NCI-H1694 treated with DMSO at 0.1 percent for 48 hours (cell line): ENCODE measurements around the gene PTPRO.
"Not testable (repeated sequence)": the region's sequence is repeated elsewhere in the genome, so short reads cannot be mapped to it uniquely, and the experiment has no call there.

Source experiments
- DNase-seq: peaks from one replicate; lab custom pipeline; 2025; lab: John Stamatoyannopoulos, UW

The PTPRO gene

DNA sequence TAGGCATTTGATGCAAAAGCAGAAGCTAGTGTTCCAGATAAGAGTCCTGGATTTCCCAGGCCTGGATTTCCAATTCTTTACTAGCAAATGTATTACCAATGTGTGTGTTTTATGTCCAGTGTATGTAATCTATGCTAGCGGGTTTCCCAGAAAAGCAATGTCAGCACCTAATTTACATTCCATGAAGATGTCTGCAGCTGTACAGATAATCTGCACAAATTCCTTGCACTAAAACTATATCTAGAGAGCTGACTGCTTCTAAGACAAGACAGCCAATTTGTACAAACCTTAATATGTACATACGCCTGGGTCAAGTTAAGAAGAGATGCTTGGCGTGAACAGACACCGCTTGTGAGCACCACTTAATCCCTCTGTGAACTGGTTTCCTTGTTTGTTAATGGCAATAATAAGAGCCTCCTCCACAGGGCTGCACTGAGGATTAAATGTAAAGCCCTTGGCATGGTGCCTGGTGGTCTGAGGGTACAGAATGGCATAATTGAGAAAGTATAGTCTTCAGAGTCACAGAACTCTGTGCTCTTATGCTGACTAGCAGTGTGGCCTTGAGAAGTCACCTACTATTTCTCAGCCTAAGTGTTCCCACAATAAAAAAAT lies 281.3 kb downstream of the PTPRO start:
- no peak for DNase-seq

GRCh38 chr12:15605881-15606590 lies 283.7 kb downstream of the PTPRO start:
- no peak for DNase-seq

DNA sequence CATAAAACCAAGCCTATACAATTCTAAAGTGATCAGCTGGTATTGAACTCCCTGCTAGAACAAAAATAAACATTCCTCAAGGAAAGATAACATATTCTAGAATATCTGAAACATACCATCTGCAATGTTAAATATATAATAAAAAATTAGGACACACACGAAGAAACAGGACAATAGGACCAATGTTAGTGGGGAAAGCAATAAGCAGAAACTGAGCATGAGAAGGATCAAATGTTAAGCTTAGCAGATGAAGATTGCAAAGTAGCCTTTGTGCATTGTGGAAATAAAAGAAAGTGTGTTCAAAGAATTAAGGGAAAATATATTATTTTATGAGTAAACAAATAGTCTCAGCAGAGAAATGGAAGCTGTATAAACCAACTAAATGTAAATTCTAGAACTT lies 286.1 kb downstream of the PTPRO start:
- DNase-seq = no peak

GRCh38 chr12:15608941-15609340 lies 286.6 kb downstream of the PTPRO start:
- DNase-seq = no peak

GRCh38 chr12:15613981-15614380 lies 291.7 kb downstream of the PTPRO start:
- no peak for DNase-seq

GRCh38 chr12:15616495-15616894 lies 294.2 kb downstream of the PTPRO start:
- DNase-seq = not testable (repeated sequence)

GRCh38 chr12:15620741-15621539 lies 298.6 kb downstream of the PTPRO start:
- DNase-seq = no peak

- no peak for DNase-seq
Measured at GRCh38 chr12:15625075-15625474, 302.8 kb downstream of the PTPRO start.

- DNase-seq = no peak
Measured at GRCh38 chr12:15627995-15628945, 306.0 kb downstream of the PTPRO start.

GRCh38 chr12:15629108-15629507 lies 306.8 kb downstream of the PTPRO start:
- no peak for DNase-seq

DNA sequence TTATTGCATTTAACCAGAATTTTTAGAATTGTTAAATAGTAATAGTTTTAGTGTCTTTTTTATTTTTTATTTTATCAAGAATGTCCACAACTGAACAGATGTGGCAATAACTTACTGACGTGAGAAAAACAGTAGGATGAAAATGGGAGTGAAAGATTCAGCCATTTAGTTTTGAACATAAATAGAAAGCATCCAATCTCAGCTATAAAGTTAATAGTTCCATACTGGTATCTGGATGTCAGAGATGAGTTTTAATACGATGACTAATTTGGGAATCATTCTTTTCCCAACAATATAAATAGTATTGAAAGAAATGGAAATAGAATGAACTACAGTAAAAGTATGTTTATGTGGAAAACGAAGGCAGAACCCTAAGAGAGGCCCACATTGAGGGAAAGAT lies 307.5 kb downstream of the PTPRO start:
- no peak for DNase-seq

DNA sequence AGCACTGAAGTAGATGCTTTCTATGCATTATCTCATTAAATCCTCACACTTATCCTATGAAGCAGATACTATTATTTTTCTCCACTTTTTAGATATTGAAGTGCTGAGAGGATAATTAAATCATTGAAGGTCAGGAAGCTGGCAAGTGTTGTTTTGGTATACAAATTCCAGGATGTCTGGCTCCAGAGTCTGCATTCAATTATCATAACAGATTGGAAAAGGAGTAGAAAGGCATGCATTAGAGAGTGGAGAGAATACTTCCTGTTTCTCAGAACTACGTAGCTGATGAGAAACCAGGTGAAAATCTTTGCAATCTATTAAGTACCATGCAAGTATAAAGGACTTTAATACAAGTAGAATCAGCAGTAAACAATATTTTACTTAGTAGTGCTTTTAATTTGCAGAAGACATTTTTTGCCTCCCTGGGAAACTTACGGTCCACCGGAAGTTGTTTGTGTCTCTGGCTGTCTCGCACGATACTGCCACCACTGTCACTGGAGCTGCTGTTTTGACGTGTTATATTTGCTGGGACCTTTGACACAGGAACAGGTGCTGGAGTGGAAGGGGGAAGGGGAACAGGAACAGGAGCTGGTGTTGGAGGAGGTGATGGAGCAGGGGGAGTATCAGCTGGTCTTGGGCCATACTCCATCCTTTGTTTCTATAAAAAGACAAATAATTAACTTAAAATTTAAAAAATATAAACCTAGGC lies 308.9 kb downstream of the PTPRO start:
- DNase-seq = no peak

- no peak for DNase-seq
Measured at GRCh38 chr12:15632708-15633107, 310.4 kb downstream of the PTPRO start.

- no peak for DNase-seq
Measured at GRCh38 chr12:15633201-15633600, 310.9 kb downstream of the PTPRO start.

- DNase-seq = no peak
Measured at GRCh38 chr12:15634010-15634683, 311.8 kb downstream of the PTPRO start.

DNA sequence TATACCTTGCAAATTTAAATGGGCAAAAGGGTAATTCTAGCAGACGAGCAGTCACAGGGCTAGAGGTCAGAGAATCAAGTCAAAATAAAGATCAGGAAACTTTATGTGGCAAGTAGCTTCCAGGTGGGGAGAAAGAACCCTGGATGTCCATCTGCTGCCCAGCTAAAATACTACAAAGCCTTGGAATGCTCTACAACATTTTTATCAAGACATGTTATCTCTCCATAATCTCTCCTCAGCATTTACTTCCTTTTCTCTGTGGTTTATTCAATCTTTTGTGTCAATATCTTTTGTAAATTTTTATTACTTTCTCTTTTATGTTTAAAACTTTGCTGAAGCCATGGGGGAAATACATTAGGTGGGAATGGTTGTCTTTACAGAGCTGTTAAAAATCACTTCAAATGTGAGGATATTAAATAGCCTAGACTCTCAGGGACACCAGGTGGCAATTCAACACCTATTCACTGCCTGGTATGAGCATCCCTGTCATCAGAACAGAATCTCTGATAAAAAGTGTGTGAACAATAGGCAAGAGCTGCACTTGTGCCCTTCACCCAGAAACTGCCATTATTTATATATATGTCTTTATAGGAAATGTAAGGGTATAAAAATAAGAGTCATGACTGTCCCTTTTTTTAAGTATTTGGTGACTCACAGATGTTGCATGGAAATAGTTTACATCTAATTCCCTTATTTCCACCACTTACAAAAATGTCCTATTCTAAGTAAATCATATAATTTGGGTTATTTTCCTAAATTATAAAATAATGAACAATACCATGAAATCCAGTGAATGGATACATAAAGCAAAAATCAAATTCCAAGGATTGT lies 314.0 kb downstream of the PTPRO start:
- DNase-seq = no peak

DNA sequence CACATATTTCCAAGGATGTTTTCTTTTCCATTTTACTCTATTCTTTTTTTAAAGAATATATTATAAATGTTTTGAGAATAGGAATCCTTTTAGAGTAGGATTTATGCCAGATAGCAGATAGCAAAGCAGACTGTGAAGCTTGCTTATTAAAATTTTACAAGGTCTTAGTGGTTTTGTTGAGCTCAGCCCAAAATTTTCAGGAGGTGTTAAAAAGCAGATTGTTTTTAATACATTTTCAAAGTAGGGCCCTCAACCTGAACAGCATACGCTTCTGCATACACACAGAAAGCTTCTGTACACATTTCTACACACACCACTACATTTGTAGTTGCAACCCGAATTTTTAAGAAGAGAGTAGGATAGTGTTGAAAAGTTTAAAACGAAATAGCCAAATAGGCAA lies 315.9 kb downstream of the PTPRO start:
- DNase-seq = no peak

DNA sequence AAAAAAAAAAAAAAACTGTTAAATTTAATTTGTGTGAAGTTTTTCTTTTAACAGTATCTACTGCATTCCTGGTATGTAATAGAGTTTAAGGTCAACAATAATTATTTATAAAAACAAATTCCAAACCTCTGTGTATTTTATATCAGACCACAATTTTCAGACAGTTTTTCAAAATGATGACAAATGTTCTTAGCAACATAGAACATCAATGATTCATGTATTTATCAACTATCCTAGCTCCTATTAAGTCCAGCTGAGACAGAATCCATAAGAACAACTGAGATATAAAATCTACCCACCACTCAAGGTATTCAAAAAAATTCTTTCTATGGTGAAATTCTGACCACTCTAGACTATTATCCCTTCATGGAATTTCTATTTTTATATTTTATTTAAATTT lies 322.4 kb downstream of the PTPRO start:
- no peak for DNase-seq

DNA sequence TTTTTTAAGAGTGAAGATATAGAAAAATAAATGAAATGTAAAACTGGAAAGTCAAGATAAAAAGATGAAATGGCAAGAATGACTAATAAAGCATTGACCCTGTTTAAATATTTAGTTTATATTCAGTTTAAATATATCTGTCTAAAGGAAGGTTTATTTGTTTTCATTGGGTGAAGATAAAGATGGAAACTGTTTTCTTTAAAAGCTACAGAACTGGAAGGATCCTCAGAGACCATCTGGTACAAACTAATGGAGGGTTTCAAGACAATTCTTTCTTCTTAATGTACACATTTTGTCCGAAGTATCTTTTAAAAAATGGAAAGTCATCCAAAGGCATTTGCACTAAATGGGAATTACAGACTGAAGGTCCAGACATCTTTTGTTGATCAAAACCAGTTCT lies 324.3 kb downstream of the PTPRO start:
- DNase-seq = no peak
